Mesenteric fat pad (tissue), 1 donor: ENCODE data around the gene ZNF839. TPM values are rescaled to one million over a fixed set of nuclear protein-coding genes. Genes with fewer than 3 reads are reported as not detected.
"Not testable (repeated sequence)": the region's sequence is repeated elsewhere in the genome, so short reads cannot be mapped to it uniquely, and the experiment has no call there.

Experiments
- DNase-seq: peaks from one replicate; pipeline ENCODE4 v3.0.0-alpha.2; 2020; ENCODE audit warnings: low spot score
- total RNA-seq: library from RNA; stranded (reverse); fragmentation: NEBNext Ultra II Directional; extraction: Animal tissue kit (Norgen Biotek cat#: 25700); gene quantifications from one replicate; pipeline ENCODE4 v1.2.1, GENCODE V29; 2021
- donor health status: DM: yes; HTN: yes; CAD: no.

ZNF839 gene
- total RNA-seq, 1 donor from 2014 or later = 7.4 TPM

DNA sequence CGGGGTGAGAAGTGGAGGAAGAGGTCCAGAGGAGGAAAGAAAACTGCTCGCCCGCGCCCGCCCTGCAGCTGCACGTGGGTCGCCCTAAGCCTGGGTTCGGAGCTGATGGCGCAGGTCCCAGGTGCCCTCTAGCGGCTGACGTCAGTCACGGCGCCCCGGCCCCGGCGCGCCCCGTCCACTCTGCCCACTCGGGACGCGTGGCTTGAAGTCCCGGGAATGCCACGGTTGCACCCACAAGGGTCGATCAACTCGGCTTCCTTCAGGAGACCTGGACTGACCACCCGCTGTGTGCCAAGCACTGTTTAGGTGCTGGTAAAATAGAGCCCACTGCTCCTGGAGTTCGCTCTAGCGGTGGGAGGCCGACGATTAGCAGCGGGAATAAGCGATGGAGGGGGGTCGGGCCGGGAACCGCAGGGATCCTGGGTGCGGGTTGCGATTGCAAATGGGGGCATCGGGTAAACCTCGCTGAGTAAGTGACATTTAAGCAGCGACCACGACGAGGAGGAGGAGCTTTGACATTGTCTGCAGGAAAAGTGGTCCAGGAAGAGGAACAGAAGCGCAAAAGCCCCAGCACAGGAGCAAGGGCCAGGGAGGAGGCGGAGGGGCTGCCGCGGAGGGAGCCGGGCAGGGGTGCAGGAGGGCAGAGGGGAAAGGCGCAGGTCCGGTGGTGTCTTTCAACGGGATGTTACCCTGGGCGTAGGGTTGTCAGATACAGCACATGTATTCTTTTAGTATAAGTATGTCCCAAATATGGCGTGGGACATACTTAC, 5.1 kb upstream of the ZNF839 start:
- DNase-seq = peak; percentile 96

DNA sequence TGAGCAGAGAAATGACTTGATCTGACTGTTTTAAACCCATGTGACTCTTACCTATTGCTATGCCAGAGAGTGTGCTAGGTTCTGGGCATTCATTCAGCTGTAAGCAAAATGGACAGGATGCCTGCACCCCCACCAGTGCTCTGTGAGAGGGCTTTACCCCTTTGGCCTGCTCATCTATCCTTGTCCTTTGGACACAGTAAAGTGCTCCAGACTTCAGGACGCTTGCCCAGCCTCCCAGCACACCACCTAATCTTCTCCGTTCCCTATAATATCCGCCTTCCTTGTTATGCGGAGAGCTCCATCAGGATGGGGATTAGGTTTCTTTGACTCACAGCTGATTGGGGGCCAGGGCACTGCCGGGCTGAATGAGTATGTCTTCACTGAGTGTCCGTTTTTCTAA, 4.4 kb upstream of the ZNF839 start:
- no peak for DNase-seq

DNA sequence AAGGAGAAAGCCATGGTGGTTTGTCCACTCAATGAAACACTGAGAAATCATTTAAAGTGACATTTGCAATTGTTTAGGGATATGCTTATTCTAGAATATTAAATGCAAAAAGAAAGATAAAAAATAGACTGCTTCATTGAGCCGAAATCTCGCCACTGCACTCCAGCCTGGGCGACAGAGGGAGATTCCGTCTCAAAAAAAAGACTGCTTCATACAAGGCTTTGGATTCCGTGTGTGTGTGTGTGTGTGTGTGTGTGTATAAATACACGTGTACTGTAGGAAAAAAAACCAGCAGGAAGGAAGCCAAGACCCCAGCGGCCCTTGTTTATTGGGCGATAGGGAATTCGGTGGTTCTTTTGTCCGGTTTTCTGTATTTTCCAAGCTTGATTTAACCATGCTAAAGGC, 3.2 kb upstream of the ZNF839 start:
- DNase-seq = no peak

DNA sequence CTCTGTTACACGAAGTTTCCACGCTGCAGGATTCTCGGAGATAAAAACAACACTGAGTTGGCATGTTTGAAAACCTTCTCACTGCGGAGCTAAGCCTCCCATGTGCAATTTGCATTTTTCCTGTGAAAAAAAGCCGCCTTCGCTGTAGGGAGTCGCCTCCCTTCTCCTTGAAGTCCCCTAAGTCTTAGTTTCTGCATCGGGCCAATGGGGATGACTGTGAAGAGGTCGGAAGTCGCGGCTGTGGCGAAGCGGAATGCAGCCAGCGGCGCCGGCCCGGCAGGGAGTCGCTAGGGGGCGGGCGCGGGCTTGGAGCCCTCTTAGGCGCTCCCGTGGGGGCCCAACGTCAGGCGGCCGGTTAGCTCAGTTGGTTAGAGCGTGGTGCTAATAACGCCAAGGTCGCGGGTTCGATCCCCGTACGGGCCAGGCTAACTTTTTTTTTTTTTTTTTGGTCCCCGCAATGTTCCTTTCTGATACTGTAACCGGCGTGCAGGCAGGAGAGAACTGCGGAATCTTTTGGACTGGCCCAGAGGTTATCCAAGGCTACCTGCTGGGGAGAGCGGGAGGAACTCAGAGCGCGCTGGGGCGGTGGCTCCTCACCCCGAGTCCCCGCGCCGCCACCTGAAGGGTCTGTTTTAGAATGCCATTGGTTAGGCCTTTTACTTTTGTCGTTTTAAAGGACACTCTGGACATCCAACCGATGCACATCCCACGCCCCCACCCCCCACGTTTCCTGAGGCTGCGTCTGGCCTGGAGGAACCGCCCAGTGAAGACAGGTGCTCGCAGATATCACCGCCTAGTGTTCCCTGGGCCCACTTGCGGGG, 2.6 kb upstream of the ZNF839 start:
- DNase-seq = peak; percentile 100

DNA sequence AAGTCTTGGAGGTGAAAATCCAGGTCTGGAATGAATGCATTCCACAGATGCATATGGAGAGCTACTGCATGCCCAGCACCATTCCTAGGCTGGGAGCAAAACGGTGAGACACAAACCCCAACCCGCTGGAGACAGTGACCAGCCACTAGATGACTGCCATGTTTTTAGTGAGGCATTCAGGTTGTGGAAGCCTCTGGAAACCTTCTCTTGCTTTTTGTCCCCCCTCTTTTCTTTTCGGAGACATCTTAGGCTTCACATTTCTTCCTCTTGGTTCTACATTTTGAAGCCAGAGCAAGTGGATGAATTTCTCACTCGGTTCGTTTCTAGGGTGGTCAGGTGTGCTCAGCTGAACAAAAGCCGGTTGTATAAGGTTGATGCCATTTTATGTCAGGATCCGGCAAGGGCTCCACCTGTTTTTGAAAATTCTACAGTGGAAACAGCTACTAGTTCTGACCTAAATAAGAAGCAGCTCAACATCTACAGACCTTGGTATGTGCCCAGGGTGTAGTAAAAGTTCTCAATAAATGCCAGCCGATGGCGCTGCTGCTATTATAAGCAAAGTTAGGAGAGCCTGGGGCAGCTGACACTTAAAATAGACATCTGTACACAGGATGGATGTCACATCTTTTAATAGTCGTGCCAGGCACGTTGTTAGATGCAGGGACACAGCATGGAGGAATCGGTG, 1.8 kb upstream of the ZNF839 start:
- DNase-seq = no peak

DNA sequence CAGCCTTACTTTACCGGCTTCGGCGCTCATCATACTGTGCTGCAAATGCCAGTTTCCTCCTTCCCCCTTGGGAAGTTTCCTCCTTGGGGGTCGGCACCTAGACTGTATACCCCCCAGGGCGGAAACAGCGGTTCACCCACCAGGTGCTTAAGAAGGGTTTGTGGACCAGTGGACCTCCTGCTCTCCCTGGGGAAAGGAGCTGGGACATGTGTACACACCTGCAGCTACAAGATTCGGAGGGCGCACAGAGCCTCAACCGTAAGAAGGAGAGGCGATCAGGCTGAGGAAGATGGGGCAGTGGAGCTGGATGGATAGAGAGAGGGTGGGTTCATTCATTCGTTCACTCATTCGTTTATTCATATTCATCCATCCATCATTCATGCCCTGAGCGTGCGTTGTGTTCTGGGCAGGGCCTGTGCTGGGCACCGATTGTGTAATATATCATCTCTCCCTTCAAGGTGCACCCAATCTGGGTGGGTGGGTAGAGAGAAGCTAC, 717 bp upstream of the ZNF839 start:
- DNase-seq = no peak

DNA sequence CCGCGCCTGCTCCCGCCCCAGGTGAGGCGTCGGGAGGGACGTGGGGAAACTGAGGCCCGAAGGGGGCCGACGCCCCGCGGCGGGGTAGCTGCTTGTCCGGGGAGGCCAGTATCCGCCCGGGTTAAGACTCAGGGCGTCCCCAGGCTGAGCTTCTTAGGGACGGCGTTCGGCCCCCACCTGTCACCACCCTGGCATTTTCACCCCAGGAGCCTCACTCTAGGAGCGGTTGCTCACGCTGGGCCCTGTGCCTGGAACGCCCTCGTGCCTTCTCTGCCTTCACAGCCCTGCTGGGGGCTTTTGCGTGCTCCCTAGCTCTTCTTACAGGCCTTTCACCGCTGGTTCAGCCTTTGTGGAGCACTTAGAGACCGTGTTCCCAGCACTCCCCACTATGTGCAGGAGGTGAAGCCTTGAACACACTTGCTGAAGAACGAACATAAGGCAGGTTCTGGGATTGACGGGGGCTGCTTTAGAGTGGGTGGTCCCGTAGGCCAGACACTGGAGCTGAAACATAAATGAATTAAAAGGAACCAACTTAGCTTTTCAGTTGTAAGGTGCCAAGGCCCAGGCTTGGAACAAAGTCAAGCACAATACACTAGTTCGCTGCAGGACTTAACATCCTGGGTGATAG, 601 bp downstream of the ZNF839 start:
- no peak for DNase-seq

DNA sequence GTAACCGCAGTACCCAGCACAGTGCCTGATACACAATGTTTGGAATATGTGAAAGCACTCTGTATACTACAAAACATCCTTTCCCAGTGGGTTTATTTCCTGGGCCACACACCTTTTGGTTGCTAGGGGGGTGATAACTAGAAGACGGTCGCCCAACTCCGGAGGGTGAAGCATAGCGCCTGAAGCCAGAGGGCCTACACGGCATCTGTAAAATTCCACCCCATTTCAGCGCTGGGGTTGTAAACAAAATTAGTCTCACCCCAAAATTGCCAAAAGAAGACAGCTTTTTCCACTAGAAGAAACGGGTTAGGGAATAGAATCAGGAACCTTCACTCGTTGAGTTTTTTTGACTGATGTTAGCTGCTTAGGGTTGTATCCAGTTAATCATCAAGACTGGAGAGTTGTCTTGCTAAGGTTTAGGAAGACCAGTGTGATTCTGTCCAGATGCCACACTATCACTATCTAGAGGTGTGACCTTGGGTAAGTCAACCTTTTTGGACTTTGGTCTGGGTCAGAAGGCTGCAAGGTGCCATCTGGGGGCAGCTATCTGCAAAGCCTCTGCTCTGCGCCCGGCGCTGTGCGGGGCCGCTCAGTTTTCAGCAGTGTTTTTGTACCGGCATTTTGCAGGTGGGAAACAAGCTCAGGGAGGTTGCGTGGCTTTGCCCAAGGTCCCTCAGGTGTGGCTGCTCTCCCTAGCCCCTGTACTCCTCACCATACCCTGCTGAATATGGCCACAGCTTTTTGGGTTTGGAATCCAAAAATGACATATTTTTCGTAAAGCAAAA, 1.3 kb downstream of the ZNF839 start:
- DNase-seq = no peak

DNA sequence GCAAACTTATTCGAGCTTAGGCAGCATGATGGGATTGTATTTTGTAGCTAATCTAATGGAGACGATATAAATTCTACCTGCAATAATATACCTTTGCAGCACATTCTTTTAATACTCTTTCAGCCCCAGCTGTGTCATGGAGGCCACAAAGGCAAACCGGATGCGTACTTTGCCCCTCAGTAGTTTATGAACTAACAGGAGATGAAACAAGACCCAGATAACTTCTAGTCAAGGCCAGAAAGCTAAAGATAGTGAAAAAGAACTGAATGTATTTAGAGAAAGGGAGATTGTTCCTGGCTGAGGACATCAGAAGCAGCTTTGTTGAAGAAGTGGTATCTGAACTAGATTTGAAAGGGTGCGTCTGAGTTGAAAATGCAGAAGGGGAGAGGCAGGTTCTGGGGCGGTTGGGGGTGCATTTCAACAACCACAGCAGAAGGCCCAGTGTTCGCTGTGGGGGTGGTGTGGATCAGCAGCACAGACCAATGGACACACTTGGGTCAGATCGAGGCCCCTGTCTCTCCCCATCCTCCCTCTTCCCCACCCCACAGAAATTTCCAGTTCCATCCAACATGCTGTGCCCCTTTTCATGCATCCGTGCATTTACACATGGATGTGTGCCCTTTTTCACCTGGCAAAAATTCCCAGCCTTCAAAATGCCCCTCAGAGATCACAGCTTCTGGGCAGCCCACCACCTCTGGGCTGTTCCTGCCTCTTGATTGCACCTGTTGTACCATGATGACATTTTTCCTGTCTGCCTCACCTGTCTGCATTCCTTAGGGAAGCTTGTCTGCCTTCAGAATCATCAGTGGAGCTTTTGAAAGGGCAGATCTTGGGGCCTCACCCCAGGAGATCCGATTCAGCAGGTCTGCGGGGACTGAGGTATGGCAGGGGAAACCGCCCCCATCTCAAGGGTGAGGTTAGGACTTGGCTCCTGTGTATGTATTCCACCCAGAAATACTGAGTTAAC, 2.2 kb downstream of the ZNF839 start:
- no peak for DNase-seq

DNA sequence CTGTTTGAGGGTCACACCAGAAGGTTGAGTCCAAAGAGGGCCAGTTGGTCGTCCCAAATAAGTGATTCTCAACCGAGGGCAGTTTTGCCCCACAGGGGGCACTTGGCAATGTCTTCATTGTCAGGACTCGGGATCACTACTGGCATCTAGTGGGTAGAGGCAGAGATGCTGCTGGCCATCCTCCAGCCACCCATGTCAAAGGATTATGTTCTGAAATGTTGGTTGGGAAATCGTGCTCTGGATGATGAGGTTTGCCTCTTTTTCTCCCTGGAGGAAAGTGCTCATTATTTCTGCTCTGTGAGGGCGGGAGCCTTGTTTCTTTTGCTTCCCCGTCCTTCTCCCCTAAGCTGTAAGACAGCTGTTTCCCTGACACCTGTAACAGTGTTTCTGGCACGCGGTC, 3.6 kb downstream of the ZNF839 start:
- DNase-seq = no peak

DNA sequence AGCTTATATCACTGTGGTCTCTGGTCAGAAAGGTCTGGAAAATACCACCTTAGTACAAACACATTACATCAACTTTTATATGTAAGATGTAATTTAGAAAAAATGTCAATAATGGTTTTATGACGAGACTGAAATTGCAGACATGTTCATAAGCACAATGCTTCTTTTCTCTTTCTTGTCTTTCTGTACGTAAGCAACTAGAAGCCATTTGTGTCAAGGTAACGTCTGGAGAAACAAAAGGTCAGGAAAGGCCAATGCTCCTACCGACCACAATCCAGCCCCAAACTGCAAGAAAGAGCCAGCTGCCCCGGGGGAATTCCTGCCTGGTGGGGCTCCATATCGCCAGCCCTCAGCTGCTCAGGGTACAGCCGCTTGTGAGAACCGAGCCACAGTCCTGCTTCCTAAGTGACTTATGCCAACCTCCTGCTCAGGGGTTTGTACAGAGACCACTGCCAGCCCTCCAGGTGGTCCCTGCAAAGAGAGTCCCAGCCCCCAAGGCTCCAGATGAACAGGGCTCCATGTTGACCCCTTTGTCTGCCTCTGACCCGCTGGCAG, 6.3 kb downstream of the ZNF839 start:
- DNase-seq = no peak

DNA sequence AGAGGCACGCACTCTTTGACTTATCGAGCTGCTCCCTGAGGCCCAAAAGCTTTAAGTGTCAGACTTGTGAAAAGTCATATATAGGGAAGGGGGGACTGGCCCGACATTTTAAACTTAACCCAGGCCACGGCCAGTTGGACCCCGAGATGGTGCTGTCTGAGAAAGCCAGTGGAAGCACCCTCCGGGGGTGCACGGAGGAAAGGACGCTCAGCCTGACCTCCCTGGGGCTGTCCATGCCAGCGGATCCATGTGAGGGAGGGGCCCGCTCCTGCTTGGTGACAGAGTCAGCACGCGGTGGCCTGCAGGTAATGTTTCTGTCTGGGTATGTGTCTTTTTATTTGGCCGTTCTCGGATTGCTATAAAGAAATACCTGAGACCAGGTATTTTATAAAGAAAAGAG, 7.0 kb downstream of the ZNF839 start:
- no peak for DNase-seq

DNA sequence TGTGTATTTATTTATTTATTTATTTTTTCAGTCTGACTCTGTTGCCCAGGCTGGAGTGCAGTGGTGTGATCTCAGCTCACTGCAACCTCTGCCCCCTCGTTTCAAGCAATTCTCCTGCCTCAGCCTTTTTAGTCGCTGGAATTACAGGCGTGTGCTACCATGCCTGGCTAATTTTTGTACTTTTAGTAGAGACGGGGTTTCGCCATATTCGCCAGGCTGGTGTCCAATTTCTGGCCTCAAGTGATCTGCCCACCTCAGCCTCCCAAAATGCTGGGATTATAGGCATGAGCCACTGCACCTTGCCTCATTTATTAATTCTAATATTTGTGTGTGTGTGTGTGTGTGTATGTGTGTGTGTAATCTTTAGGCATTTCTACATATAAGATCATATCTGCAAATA, 9.8 kb downstream of the ZNF839 start:
- DNase-seq = not testable (repeated sequence)

DNA sequence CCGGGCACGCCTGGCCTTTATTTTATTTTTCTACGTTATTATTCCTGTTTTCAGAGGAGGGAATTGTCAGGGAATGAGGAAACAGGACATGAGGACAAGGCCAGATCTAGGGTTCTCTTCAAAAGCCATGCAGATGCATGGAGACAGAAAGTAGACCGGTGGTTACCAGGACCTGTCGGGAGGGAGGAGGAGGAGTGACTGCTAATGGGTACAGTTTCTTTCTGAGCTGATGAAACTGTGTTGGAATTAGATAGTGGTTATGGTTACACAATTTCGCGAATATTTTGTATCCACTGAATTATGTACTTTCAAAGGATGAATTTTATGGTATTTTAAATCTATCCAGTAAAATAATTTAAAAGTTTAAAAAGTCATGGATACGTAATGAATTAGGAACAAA, 11.3 kb downstream of the ZNF839 start:
- no peak for DNase-seq

DNA sequence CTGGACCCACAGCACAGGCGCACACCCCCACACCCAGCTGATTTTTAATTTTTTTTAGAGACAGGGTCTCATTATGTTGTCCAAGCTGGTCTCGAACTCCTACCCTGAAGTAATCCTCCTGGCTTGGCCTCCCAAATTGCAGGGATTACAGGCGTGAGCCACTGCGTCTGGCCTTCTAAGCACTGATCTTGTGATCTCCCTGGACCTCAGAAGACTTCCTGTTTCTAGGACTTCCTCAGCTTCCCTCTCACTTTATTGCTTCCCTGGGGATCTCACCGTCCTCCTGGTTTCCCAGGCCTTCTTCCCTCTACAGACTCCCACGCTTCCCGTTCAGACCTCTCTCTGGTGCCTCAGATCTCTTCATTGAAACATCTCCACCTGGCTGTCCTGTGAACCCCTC, 13.8 kb downstream of the ZNF839 start:
- no peak for DNase-seq

DNA sequence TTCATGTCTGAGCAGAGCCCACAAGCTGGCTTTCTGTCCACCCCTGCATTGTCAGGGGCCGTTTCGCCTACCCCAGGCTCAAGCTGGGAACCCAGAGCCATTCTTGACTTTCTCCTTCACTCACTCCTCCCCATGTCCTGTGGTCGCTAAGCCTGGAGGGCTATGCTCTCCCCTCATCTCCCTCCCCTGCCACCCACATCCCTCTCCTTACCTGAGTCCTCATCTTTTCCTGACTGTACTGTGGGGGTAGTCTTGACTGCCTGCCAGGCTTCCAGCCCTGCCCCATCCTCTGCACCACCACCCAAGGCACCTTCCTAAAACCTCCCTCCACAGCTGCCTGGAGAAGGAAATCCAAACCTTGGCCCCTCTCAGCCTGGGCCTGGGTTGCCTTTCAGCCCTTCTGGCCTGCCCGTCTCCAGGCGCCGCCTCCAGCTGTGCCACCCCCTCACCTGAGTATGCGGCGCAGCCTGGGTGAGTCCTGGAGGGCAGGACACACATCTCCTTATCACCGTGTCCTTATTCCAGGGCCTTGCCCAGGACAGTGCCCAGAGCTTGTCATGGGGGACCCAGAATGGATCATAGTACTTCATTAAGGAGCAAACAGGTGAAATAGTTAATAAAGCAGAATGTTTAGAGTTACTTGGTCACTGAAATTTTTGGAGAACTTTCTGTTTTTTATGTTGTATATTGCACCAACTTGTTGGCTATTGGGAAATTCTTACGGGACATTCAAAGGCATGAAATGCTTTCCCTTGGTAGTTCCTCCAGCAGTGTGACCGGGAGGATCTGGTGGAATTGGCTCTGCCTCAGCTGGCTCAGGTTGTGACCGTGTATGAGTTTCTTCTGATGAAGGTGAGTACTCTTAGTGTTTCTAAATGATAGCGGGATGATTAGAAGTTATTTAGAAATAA, 14.5 kb downstream of the ZNF839 start:
- DNase-seq = no peak

DNA sequence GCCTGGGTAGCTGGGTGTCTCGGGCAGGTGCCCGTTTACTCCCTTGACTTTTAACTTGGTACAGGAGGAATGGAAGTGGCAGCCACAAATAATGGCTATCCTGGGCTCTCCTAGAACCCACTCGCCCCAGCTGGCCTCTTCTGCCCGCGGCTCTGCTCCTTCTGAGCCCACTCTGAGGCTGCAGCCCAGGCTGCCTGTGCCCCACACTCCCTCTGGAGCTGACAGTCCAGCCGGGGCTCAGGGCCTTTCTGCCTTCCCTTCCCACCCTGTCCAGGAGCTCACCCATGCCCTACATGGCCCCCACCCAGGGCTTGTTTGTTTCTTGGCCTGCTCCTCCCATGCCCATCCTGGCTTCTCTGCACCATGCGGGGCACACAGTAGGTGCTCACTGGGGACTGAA, 15.6 kb downstream of the ZNF839 start:
- DNase-seq = no peak

DNA sequence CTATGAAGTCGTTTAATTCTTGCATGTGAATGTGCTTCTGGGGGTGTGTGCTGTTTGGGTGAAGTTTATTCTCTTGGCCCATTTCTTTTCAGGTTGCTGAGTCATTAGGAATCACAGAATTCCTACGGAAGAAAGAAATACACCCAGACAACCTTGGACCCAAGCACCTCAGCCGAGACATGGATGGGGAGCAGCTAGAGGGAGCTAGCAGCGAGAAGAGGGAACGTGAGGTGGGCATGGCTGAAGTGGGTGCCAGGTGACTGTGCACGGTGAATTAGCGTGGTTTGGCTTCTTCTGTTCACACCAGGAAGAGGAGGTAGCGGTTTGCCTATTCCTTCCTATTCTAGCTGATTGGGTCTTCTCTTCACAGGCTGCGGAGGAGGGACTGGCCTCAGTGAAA, 19.2 kb downstream of the ZNF839 start:
- no peak for DNase-seq
